CD4-positive, alpha-beta T cell treated with Interleukin-6 at 100 ng/mL for 8 hours (primary cell): ENCODE measurements around the gene ULK4.
"Not testable (repeated sequence)": the region's sequence is repeated elsewhere in the genome, so short reads cannot be mapped to it uniquely, and the experiment has no call there.

Experiments
- DNase-seq: peaks from one replicate; pipeline ENCODE4 v3.0.0-alpha.2; 2020; ENCODE audit warnings: mixed read lengths, low spot score

The ULK4 gene

DNA sequence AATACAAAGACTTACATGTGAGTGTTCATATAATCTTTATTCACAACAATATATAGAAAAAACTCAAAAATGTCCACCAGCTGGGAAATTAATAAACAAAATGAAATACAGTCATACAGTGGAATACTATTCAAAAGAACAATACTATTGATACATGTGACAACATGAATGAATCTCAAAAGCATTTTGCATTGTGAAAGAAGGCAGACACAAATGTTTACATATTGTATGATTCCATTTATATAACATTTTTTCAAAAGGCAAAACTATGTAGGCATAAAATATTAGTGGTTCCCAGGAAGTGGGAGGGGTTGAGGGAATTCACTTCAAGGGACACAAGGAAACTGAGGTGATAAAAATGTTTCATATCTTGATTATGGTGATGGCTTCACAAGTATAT lies 459.4 kb downstream of the ULK4 start:
- no peak for DNase-seq

DNA sequence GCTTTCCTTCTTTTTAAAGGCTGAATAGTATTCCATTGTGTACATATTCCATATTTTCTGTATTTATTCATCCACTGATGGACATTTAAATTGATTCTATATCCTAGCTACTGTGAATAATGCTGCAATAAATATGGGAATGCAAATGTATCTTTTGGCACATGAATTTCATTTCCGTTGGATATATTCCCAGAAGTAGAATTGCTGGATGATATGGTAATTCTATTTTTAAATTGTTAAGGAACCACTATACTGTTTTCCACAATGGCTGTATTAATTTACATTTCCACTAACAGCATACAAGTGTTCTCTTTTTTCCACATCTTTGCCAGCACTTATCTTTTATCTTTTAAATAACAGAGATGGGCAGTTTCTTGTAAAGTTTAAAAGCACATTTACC lies 459.9 kb downstream of the ULK4 start:
- DNase-seq: no peak

DNA sequence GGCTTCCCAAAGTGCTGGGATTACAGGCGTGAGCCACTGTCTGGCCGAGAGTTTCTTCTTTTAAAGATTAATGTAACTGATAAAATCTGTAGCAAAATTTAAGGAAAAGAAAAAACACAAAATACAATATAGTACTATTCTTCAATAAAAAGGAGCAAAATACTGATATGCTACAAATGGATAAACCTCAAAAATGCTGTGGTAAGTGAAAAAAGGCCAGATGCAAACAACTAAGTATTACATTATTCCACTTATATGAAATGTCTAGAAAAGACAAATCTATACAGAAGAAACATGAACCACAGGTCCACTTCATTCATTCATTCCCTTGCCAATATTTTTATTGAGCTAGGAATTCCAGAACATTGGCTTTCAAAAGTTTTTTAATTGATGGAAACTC lies 463.1 kb downstream of the ULK4 start:
- DNase-seq: no peak

DNA sequence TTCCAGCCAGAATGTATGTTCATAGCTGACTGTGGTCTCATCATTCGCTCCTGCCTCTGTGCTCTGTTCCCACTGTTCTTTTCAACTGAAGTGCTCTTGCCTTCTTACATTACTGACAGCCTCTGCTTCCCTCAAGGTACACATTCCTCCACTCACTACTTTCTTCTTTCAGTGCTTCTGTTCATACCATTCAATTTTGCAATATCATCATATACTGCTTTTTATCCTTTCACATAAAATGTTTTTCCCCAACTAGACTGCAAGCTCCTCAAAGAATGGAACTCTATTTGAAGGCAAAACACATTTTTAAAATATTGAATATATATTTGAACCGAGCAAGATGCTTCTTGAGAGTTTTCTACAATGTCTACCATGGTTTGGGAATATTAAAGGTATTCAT lies 471.5 kb downstream of the ULK4 start:
- DNase-seq: no peak

DNA sequence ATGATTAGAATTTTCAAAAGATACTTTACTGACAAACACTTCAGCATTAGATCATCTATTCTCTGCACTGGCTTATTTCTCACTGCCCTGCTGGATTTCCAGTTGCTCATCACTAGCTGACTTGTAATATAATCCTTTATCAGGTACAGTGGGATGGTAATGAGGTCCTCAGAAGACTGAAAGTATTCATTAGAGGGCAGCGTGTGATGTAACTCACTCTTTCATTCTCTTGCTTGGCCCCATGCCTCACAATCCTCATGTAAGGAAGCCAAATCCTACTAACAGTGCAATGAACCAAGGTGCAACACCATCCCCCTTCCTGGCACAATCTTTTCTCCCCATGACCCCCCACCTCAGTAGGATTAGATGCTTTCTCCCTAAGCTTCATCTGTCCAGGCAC lies 472.7 kb downstream of the ULK4 start:
- DNase-seq: no peak

DNA sequence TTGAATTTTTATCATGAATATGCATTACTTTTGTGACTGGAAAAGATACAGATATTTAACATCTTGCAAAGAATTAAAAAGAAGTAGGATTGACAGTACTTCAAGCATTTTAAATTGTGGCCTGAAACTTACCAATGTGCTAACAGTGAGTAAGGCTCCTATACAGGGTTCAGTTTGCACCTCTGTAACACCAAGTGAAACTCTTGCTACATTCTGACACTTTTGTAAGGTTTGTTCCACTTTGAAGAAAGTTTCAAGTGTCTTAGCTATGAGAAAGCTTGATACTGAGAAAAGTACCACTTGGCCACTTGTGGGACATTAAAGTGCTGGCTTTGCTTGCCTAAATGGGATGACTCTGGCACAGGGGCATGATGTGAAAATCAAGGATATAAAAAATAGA lies 473.4 kb downstream of the ULK4 start:
- DNase-seq: no peak

DNA sequence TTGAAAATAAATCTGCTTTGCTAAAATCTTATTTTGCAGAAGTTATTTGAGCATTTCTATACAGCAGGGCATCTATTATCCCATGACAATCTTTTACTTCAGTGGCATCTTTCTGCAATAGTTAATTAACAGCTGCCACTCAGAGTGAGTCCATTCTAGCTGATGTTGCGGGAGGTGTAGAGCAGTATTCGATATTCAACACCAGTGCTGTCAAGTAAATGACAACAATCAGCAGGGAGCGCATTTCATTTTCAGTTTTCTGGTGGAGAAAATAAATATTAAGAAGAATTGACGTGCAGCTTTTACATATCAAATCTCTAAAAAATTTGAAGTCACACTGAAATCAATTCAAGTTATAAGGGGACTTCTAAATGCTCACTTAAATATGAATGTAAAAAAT lies 476.4 kb downstream of the ULK4 start:
- DNase-seq: no peak

DNA sequence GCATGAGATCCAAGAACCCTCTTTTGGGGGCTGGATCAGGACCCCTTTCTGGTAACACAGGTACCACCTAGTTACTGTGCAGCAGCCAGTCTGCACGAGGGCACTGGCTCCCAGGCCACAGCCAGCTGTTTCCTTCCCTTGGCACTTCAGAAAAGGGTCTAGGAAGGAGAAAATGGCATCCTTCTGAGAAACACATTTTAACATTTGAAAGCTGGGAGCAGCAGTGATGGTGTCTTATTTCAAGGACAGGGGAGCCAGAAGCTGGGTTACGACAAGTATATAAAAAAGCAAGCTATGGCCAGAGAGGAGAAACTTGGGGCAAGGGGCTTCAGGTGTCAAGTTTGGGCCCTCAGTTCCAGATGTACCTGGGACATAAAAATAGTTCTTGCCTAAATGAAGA lies 479.8 kb downstream of the ULK4 start:
- no peak for DNase-seq

DNA sequence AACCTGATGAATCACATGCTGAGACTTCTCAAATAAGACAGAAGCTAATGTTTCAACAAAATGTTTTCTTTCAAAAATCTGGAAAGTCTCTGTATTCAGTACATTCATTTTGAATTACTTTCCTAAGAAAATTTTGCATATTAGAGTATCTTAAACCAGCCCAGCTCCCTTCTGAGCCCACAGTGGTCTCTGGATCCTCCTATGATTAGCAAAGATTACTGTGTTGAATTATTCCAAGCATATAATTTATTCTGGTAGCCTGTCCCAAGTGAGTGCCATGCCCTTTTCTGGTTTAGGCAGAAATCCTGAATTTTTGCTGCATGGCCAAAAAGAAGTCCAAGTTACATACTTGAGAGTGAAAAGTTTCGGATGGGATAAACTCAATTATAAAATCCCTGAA lies 483.6 kb downstream of the ULK4 start:
- no peak for DNase-seq

DNA sequence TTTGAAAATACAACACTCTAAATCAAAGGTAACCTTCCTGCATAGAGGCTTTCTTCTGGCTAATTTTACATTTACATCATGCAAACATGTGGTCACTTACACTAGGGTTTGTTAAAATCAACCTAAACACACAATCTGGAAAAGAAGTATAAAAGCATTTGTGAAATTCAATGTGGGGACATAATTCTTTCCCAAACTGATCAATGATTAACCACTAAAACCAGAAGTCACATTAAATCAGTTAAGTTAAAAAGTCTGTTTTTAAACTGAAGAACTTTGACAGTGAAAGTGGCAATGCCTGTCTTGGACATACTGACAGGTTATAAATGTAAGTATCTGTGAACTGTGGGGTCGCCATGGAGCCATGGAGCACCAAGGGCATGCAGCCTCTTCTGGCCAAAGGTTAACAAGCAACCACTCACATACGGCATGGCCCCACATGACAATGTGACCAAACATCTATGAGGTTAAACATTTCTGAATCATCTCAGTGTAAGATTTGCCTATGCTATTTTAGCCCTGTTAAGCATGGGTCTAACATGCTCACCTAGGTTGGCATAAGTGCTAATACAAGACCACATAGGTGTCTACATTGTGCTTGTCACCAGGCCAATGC lies 484.4 kb downstream of the ULK4 start:
- DNase-seq: no peak

DNA sequence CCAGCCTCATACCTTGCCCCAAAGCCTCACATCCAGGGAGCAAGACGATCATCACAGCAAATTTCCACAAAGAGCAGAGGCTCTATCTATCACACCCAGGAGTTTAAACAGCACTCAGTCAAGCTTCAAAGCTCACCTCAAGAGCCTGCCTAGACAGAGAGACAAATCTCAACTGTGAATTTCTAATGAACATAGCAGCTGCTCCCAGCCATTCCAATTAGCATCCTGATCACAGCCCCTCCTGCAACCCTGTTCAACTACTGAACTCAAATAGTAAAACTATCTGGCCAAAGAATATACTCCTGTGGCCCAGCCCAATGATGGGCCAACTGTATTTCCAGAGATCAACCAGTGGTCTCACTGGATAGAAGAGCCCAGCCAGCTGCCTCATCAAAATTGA lies 492.8 kb downstream of the ULK4 start:
- DNase-seq: no peak

DNA sequence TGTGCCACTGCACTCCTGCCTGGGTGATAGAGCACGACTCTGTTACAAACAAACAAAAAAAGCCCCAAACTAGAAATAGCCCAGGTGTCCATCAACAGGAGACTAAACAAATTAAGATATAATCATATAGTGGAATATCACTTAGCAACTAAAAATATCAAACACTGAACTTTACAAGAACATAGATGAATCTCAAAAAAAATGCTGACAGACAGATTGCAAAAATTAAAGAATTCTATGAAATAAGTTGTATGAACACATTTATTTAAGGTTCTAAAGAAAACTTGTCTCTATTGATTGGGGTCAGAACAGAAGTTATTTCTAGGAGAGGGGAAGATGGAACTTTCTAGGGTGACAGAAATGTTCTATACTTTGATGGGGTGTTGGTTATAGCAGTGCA lies 494.4 kb downstream of the ULK4 start:
- no peak for DNase-seq

DNA sequence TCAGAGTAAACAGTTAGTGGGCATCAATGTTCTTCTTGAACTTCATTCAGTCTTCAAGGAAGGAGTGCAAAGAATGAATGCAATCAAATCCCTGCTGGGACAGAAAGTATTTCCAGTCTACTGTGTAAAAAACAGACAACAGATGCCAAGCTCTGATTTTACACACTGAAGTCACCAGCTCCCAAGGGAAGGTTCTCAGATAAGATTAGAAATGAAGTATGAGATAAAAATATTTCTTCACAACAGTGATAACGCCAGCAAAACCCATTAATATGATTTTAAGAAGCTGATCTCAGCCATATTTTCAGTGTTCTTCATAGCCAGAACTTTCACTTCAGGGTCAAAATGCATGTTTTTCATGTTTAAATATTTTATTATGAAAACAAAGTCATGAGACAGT lies 497.0 kb downstream of the ULK4 start:
- no peak for DNase-seq

DNA sequence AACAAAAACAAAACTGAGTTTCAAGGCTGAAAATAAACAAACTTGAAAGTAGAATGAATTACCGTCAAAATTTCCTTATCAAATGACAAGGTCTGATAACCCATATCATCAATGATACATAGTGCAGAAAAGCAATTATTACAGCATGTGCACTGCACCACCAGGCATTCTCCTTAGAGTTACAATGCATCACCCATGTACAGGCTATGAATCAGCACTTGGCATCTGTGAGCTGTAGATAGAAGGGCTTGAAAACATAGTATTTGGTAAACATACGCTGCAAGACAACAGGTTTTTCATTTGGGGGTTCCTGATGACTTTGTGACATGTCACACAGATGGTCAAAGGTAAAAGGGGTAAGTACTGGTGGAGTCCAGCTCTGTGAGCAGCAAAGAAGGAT lies 497.5 kb downstream of the ULK4 start:
- no peak for DNase-seq

DNA sequence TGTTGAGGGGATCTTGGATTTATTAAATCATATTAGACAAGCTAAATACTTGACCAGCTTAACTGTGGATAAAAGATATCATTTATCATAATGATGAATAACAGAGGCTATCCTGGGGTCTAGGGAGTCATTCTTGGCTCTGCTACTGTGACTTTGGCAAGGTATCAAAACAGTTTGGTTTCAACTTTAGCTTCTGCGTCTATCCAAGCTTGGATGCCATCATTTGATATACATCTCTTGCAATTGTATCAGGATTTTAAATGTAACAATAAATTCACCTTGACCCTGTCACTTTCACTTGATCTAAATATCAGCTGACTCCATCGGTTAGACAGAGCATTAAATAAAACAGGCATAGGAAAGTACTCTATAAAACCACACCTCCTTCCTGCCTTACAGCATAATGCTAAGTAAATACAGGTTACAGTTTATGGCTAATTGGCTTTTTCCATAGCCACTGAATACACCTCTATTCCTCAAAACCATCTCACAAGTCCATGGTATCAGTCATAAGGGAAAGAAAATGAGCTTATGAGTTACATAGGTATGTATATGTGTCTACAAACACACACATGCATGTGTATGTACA lies 499.7 kb downstream of the ULK4 start:
- DNase-seq: no peak

DNA sequence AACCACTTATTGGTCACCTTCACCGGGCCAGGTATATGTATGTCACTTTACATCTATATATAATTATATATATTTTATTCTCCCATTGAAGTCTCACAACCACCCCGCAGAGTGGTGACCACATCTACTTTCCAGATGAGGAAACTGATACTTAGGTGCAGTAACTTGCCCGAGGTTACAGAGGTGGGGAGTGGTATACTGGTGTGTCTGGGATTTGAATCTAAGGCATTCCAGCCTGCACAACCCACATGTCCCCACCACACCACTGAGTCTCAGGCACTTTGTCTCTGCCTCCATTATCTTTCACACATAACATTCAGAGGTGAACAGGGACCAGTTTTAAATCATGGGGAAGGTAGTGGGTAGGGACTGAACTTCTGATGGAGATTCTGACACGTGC lies 501.2 kb downstream of the ULK4 start:
- no peak for DNase-seq

DNA sequence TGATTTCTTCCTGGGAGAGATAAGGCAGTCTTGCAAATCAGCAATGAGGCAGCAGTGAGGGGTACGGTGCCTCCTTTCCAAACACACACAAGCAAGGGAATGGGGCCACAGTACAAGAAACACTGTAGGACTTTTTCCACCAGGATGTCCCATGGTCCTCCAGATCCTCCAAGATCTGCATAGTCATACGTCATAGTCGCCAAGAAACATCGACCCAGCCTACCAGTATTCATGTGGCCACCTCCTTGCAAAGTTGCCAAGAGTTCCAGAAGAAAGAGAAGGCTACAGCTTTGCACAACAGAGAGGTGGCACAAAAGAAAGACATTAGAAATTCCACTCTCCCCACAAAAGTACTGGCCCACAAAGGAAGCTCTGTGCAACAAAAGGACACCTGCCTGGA lies 504.7 kb downstream of the ULK4 start:
- no peak for DNase-seq

DNA sequence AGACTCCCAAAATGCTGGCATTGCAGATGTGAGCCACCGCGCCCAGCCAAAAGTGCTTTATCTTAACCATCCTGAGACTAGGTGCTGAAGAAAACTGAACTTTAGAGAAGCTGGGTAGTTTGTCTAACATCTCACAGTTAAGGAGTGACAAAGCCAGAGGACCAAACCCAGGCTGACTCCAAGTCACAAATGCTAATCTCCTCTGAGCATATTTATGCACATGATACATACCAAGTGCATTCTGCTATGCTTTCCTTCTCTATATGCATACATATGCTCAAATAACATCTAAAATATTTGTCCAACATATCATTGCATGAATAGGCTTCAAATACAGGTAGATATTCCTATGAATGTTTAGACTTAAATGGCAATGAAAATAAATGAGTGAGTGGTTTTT lies 505.7 kb downstream of the ULK4 start:
- DNase-seq: no peak

DNA sequence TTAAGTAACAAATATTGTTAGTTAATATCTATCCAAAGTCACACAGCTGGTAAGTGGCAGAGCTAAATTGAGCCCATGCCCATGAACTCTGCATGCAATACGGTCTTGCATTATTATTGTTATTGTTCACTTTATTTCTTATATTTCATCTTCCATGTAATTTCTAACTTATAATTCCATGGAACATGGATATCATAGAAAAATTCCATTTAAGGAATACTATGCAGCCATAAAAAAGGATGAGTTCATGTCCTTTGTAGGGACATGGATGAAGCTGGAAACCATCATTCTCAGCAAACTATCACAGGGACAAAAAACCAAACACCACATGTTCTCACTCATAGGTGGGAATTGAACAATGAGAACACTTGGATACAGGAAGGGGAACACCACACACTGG lies 508.3 kb downstream of the ULK4 start:
- not testable (repeated sequence) for DNase-seq

DNA sequence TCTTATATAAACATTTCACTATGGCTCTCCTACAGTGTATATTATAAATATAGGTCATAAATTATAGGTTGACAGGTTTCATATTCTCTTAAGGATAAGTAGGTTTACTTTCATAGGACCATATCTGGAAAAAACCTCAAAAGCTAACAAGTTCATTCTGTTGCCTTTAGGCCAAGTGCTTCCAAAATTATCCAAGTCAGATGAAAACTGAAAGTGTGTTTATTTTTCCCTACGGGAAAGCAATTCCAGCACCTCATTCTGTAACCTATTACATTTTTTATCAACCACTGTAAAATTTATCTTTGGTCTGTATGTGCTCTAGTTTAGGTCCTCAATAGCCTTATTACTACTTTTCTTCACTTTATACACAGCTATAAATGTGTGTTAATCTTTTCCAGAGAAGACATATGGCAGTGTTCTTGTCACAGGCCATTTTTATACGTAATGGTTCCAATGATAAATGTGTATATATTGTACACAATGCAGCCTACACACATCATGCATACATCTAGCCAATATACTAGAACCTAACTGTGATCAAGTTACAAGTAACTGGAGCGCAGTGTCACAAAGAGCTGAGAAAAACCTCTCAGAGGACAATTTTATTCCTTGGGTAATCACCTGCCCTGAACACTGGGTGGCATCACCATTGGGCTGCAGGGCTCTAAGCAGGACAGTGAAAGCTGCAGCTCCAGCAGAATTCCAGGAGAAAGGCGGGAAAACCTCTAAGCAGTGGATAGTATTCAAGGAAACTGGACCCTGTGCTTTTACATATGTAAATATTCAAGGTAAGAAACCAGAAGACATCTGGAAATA lies 511.3 kb downstream of the ULK4 start:
- no peak for DNase-seq

DNA sequence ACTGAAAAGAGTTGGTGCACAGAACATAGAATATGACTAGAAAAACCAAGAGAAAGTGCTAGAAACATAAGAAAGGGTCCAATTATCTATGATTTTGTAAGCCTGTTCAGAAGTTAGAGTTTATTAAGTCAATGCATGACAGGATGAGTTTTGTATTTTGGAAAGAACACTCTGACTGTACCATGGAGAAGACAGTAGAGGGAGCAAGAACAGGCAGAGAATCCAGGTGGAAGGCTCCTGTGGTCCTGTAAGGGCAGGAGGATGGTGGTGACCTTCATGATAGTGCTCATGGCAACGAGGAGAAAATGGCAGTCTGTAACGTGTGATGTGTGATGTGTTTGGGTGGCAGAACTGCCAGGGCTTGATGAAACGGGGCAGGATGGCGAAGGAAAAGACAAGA lies 513.5 kb downstream of the ULK4 start:
- DNase-seq: no peak

DNA sequence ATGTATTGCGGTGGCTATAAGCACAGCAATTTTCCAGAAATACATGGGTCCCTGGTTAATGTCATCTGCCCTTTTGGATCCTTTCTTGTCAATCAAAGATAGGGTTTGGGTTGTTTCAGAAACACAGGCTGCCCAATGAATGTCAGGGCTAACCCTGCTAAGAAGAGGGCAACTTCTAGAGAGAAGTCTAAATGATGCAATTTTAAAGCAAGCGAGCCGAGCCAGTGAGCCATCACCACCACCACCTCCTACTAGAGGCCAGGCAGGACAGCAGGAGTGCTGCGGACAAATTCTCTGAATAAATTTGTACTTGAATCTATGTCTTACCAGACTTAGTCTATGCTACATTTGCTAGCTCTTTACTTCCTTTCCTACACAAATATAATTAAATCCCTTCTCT lies 514.2 kb downstream of the ULK4 start:
- no peak for DNase-seq

DNA sequence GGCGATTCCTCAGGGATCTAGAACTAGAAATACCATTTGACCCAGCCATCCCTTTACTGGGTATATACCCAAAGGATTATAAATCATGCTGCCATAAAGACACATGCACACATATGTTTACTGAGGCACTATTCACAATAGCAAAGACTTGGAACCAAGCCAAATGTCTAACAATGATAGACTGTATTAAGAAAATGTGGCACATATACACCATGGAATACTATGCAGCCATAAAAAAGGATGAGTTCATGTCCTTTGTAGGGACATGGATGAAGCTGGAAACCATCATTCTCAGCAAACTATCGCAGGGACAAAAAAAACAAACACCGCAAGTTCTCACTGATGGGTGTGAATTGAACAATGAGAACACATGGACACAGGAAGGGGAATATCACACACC lies 515.6 kb downstream of the ULK4 start:
- DNase-seq: not testable (repeated sequence)

DNA sequence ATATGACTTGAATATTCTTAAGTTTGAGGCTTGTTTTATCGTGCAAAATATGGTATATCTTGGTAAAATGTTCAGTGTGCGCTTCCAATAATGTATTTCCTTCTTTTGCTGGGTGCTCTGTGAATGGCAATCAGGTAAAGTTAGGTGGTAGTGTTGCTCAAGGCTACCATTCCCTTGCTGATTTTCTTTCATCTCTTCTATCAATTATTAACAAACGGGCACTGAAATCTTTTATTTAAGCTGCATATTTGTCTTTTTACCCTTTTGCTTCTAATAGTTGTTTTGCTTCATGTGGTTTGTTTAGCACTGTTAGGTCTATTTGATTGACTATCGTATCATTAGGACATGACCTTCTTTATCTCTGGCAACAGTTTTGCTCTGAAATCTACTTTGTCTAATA lies 520.3 kb downstream of the ULK4 start:
- DNase-seq: no peak
